K562 (cell line): ENCODE data around the gene SCLT1. TPM values are rescaled to one million over a fixed set of nuclear protein-coding genes. Genes with fewer than 3 reads are reported as not detected.

Experiments
- ATAC-seq: fragments of 200-7000 bp; cut with Tn5 transposase; 3 replicates; pipeline ENCODE4 v1.9.1; 2020; ENCODE audit warnings: moderate library complexity
- BruUV-seq: library from RNA; stranded (reverse); fragments of 400-500 nt; replicated peaks from 2 replicates; lab custom pipeline; 2021; lab: Mats Ljungman, UMichigan
- CTCF ChIA-PET: fragments of 300-600 bp; formaldehyde crosslinking; extraction: SDS; loops from one replicate; lab custom pipeline; 2021; ENCODE audit warnings: low intra/inter-chr PET ratio; lab: Yijun Ruan, JAX
- POLR2A ChIA-PET: fragments of 300-600, 350-650 bp; sonication (Branson Sonifier 250); formaldehyde crosslinking; extraction: SDS; loops from one replicate; lab custom pipeline; 2021; ENCODE audit warnings: antibody characterized with exemption, inconsistent platforms; lab: Yijun Ruan, JAX
- DNase-seq, 4 experiments: peaks; one replicate each; pipeline versions ENCODE4 v3.0.0 to v3.0.0-alpha.2; 2011 to 2018; ENCODE audit warnings: low spot score in 3 of 4, mixed read lengths in 3 of 4; ENCODE audit errors: extremely low read depth in 1 of 4
- FAIRE-seq: peaks from 2 replicates; lab custom pipeline; 2011; peaks lifted over from hg19 to GRCh38; lab: Jason Lieb, UNC
- H2AFZ ChIP-seq: 2 replicates; pipeline ENCODE4 v1.6.0; 2011; ENCODE audit warnings: low read depth, low read length, control low read depth, inconsistent platforms
- H3K27ac ChIP-seq: fragments of 200-600 bp; 3 replicates; pipeline ENCODE4 v1.8.0; 2011; ENCODE audit warnings: low read depth, mild to moderate bottlenecking, control low read depth, inconsistent platforms, low read length, moderate library complexity, mixed read lengths; ENCODE audit errors: extremely low read depth
- H3K27me3 ChIP-seq, 2 experiments: fragments of 300-600 bp in 1 of 2; 2 replicates in 1 of 2; 3 replicates in 1 of 2; pipeline versions ENCODE4 v1.6.0 to v1.8.0; 2011; ENCODE audit warnings: inconsistent platforms in 2 of 2, low read length in 2 of 2, mild to moderate bottlenecking in 1 of 2, mixed read lengths in 1 of 2, moderate library complexity in 1 of 2; ENCODE audit not compliant: control insufficient read depth in 2 of 2, insufficient read depth in 2 of 2
- H3K36me3 ChIP-seq: fragments of 300-600 bp; 3 replicates; pipeline ENCODE4 v1.8.0; 2011; ENCODE audit warnings: mild to moderate bottlenecking, low read length, inconsistent platforms; ENCODE audit not compliant: control insufficient read depth, insufficient read depth
- H3K4me1 ChIP-seq, 2 experiments: fragments of 200-600 bp in 1 of 2; replicated peaks in 1 of 2; 2 replicates in 1 of 2; 3 replicates in 1 of 2; pipeline versions ENCODE4 v1.5.1 to v1.8.0; 2011; ENCODE audit warnings: inconsistent platforms in 2 of 2, low read length in 2 of 2, mild to moderate bottlenecking in 1 of 2, mixed read lengths in 1 of 2, moderate library complexity in 1 of 2; ENCODE audit not compliant: control insufficient read depth in 2 of 2, insufficient read depth in 2 of 2
- H3K4me2 ChIP-seq: 2 replicates; pipeline ENCODE4 v1.6.1; 2011; ENCODE audit warnings: low read length, control low read depth, inconsistent platforms, mixed read lengths; ENCODE audit not compliant: insufficient read depth
- H3K4me3 ChIP-seq: fragments of 200-600 bp; sonication (generic), shearing (Covaris generic); 2 replicates; pipeline ENCODE4 v1.5.1; 2016; ENCODE audit warnings: control low read depth, inconsistent platforms
- H3K79me2 ChIP-seq: fragments of 200-600 bp; 3 replicates; pipeline ENCODE4 v1.8.0; 2011; ENCODE audit warnings: low read length, inconsistent platforms; ENCODE audit not compliant: control insufficient read depth, insufficient read depth
- H3K9ac ChIP-seq, 2 experiments: 2 replicates each; pipeline versions ENCODE4 v1.6.0 to v1.6.1; 2011; ENCODE audit warnings: low read depth in 2 of 2, low read length in 2 of 2, control low read depth in 1 of 2, inconsistent platforms in 1 of 2, mild to moderate bottlenecking in 1 of 2, mixed read lengths in 1 of 2; ENCODE audit not compliant: insufficient read depth in 1 of 2
- H3K9me1 ChIP-seq: one replicate; pipeline ENCODE4 v1.6.0; 2011; ENCODE audit warnings: inconsistent platforms, mild to moderate bottlenecking, low read length, moderate library complexity; ENCODE audit not compliant: control insufficient read depth, insufficient read depth
- H3K9me3 ChIP-seq: replicated peaks from 2 replicates; pipeline ENCODE4 v1.5.1; 2011; ENCODE audit warnings: low read depth, low read length, inconsistent platforms; ENCODE audit not compliant: control insufficient read depth, insufficient read depth
- H4K20me1 ChIP-seq: replicated peaks from 2 replicates; pipeline ENCODE4 v1.6.1; 2011; ENCODE audit warnings: low read length, inconsistent platforms, mixed read lengths; ENCODE audit not compliant: control insufficient read depth, insufficient read depth
- ARNT ChIP-seq, 2 experiments: fragments of 450-650 bp; IDR thresholded peaks; 2 replicates each; pipeline ENCODE4 v1.6.1; 2016; ENCODE audit warnings: mild to moderate bottlenecking in 1 of 2
- CBFA2T2 ChIP-seq: fragments of 450-650 bp; conservative IDR thresholded peaks from 2 replicates; pipeline ENCODE4 v1.6.1; 2017; ENCODE audit warnings: mild to moderate bottlenecking
- CXXC5 ChIP-seq: fragments of 250-450 bp; sonication (Bioruptor Pico); IDR thresholded peaks from 2 replicates; pipeline ENCODE4 v1.8.0; 2022; ENCODE audit warnings: inconsistent platforms, mild to moderate bottlenecking, moderate library complexity
- MYNN ChIP-seq, 2 experiments: sonication (generic); formaldehyde crosslinking in 1 of 2; IDR thresholded peaks; 2 replicates each; pipeline versions ENCODE4 v1.5.0 to v1.6.1; 2016 to 2020; ENCODE audit warnings: antibody characterized with exemption in 1 of 2, missing genetic modification reagents in 1 of 2
- RHOXF2B ChIP-seq: fragments of 250-450 bp; sonication (Bioruptor Pico); conservative IDR thresholded peaks from 2 replicates; pipeline ENCODE4 v1.5.1; 2021
- SIN3A ChIP-seq, 2 experiments: fragments of 150-350 bp in 1 of 2; IDR thresholded peaks; 2 replicates each; pipeline ENCODE4 v1.6.1; 2011 to 2016; ENCODE audit warnings: borderline replicate concordance in 2 of 2, low read depth in 2 of 2, low read length in 2 of 2, mild to moderate bottlenecking in 2 of 2, moderate library complexity in 2 of 2; ENCODE audit not compliant: control insufficient read depth in 1 of 2
- SOX6 ChIP-seq: fragments of 450-650 bp; IDR thresholded peaks from 2 replicates; pipeline ENCODE4 v1.6.1; 2014; ENCODE audit warnings: mild to moderate bottlenecking
- ZBED1 ChIP-seq: IDR thresholded peaks from 2 replicates; pipeline ENCODE4 v1.6.1; 2014
- ZNF354B ChIP-seq: fragments of 250-450 bp; sonication (Bioruptor Pico); IDR thresholded peaks from 2 replicates; pipeline ENCODE4 v1.4.0; 2020
- WGBS: fragments of 100-300 bp; shearing (Covaris generic); methylation state at CpG from one replicate; pipeline ENCODE4 v1.1.6; 2016; ENCODE audit warnings: low coverage, mixed read lengths; ENCODE audit not compliant: insufficient coverage; ENCODE audit errors: missing lambda C conversion rate; 5-methylcytosine and 5-hydroxymethylcytosine counted together
- in situ Hi-C: fragments of 300-500 bp; cut with MboI; formaldehyde crosslinking; loops from 4 replicates; pipeline ENCODE4 v1.15.0; 2018; ENCODE audit warnings: inconsistent platforms, mixed read lengths
- intact Hi-C: fragments of 100-400 bp; cut with micrococcal nuclease; formaldehyde crosslinking; loops from 2 replicates; pipeline ENCODE4 v1.14.2; 2022
- polyA plus RNA-seq, 8 experiments: library from polyadenylated mRNA; depleted of rRNA in 4 of 8; stranded (reverse) in 5 of 8; unstranded in 3 of 8; fragments of >200 nt; fragmentation: Nextera tagmentation in 2 of 8; fragmentation: Illumina TruSeq in 1 of 8; extraction: Ambion mirVana in 2 of 8; extraction: Trizol in 1 of 8; gene quantifications; 2 replicates each; pipeline versions ENCODE4 v1.2.1 to v1.2.3, GENCODE V29; 2011 to 2014; ENCODE audit warnings: inconsistent platforms in 1 of 8, missing spikeins in 1 of 8
- total RNA-seq, 7 experiments: library from RNA; depleted of rRNA in 6 of 7; stranded (reverse); fragments of >200 nt in 6 of 7; fragmentation: Illumina TruSeq in 2 of 7; extraction: Trizol in 2 of 7; gene quantifications; 2 replicates each; pipeline versions ENCODE4 v1.2.1 to v1.2.3, GENCODE V29; 2011 to 2021; ENCODE audit warnings: low replicate concordance in 1 of 7

SCLT1 gene
- total and polyA plus RNA-seq, 9 of the 15 experiments (the other 6 are each of a cell fraction or from before 2014, with no cell fraction given): 8.0 to 31.9 (median 24.2) TPM

GRCh38 chr4:129136433-129136832 lies 43.1 kb upstream of the SCLT1 start (continued):
- TF ChIP-seq SIN3A (IDR thresholded peaks at IDR 0.05; ENCODE audit: borderline replicate concordance in 2 of 2, control insufficient read depth in 1 of 2, low read depth in 2 of 2, low read length in 2 of 2): no peak
- no peak for TF ChIP-seq SOX6
- TF ChIP-seq CXXC5 (CRISPR knock-in tag): no peak
- no peak for TF ChIP-seq ZNF354B (CRISPR knock-in tag)
- no peak for TF ChIP-seq MYNN (IDR thresholded peaks at IDR 0.05)
- no peak for TF ChIP-seq MYNN (CRISPR knock-in tag; IDR thresholded peaks at IDR 0.05)

GRCh38 chr4:129131343-129131742 lies 38.0 kb upstream of the SCLT1 start:
- in situ Hi-C loops: no loop called here
- FAIRE-seq: no peak
- H3K9me1 ChIP-seq: no peaks in the 10 kb centered on the region
- H2AFZ ChIP-seq: no peak overlapping the region
- H3K9ac ChIP-seq: no peak overlapping the region
- CTCF ChIA-PET: no interaction called here
- WGBS: 8% methylated on average over 2 of the region's 2 CpGs
- TF ChIP-seq ARNT (IDR thresholded peaks at IDR 0.05) (no peak), ZBED1 (no peak), CBFA2T2 (no peak), RHOXF2B (CRISPR knock-in tag) (no peak)
- TF ChIP-seq, all 486 proteins: peak for 0
- DNase-seq (no peak), ATAC-seq (no peak)
- Histone ChIP-seq H3K79me2 (no peaks in the 10 kb centered on the region), H3K4me2 (no peak overlapping the region), H4K20me1 (no peaks in the 10 kb centered on the region), H3K9me3 (no peaks in the 10 kb centered on the region), H3K27me3 (peaks cover 0 to 1% of the 10 kb centered on the region in 2 experiments; a peak in 3 of 5 replicates), H3K27ac (no peak overlapping the region), H3K4me3 (no peak overlapping the region), H3K36me3 (no peaks in the 10 kb centered on the region), H3K4me1 (no peaks in the 10 kb centered on the region)
- intact Hi-C loops: no loop called here
- POLR2A ChIA-PET: no interaction called here
- BruUV-seq: no TSS peak
